Measurements from ENCODE around the gene TRIM63.
"Not testable (repeated sequence)": the region's sequence is repeated elsewhere in the genome, so short reads cannot be mapped to it uniquely, and the experiment has no call there.

The TRIM63 gene

GRCh38 chr1:26067432-26067911 lies at the start of gene TRIM63:
Gene TRIM63 (minus strand): TSS chr1:26067630. CDS start chr1:26067494, 136 bp downstream.
- H3K4me3 ChIP-seq, result no peak within 1 kb of the TSS
- TF ChIP-seq CTCF (IDR thresholded peaks at IDR 0.05), result no peak
- H3K27ac ChIP-seq, result no peak within 1 kb of the TSS
- no peak for DNase-seq (ENCODE audit: low spot score)

GRCh38 chr1:26114165-26114927 lies 46.9 kb upstream of the TRIM63 start:
- TF ChIP-seq CTCF (IDR thresholded peaks at IDR 0.05), result no peak
- DNase-seq (ENCODE audit: low spot score), result no peak
- Histone ChIP-seq H3K4me3 (no peak overlapping the region), H3K27ac (no peak overlapping the region)

GRCh38 chr1:26112407-26112775 lies 45.0 kb upstream of the TRIM63 start:
- DNase-seq (ENCODE audit: low spot score), result no peak
- TF ChIP-seq CTCF (IDR thresholded peaks at IDR 0.05), result no peak
- H3K4me3 ChIP-seq, result peak overlapping the region; percentile 86
- H3K27ac ChIP-seq, result peak overlapping the region; percentile 82 to 92

GRCh38 chr1:26111530-26112406 lies 44.3 kb upstream of the TRIM63 start, which contains the start of gene PDIK1L:
Gene PDIK1L (plus strand): TSS chr1:26111824. CDS start chr1:26114309, 2,485 bp downstream.
- peak within 1 kb of the TSS; percentile 82 to 92 for H3K27ac ChIP-seq
- peak; percentile 93 for DNase-seq (ENCODE audit: low spot score)
- peak within 1 kb of the TSS; percentile 86 for H3K4me3 ChIP-seq
- no peak for TF ChIP-seq CTCF (IDR thresholded peaks at IDR 0.05)

- DNase-seq (ENCODE audit: low spot score), result peak; percentile 80
- Histone ChIP-seq H3K27ac (peak overlapping the region; percentile 82 to 92), H3K4me3 (peak overlapping the region; percentile 86)
- TF ChIP-seq CTCF (IDR thresholded peaks at IDR 0.05), result no peak
Measured at GRCh38 chr1:26110731-26111529, 43.5 kb upstream of the TRIM63 start.

- no peak for DNase-seq (ENCODE audit: low spot score)
- Histone ChIP-seq H3K4me3 (no peak overlapping the region), H3K27ac (no peak overlapping the region)
- TF ChIP-seq CTCF (IDR thresholded peaks at IDR 0.05), result no peak
Measured at GRCh38 chr1:26109229-26110164, 42.1 kb upstream of the TRIM63 start.

- DNase-seq (ENCODE audit: low spot score); H3K27ac ChIP-seq; H3K4me3 ChIP-seq: not testable (repeated sequence)
Measured at GRCh38 chr1:26105226-26105548, 37.8 kb upstream of the TRIM63 start.
